ENCODE results near the gene LRRC71. TPM values are rescaled to one million over a fixed set of nuclear protein-coding genes. Genes with fewer than 3 reads are reported as not detected.
A peak's percentile ranks its signal among the peaks of the same experiment; 100 is the strongest.

LRRC71 gene
- total RNA-seq, 3 donors from 2014 or later = not detected

- Histone ChIP-seq H3K27me3 (no peaks in the 10 kb centered on the region), H3K4me1 (no peaks in the 10 kb centered on the region), H3K27ac (no peak overlapping the region), H3K4me3 (no peak overlapping the region), H3K36me3 (peaks cover 21% of the 10 kb centered on the region), H3K9me3 (no peaks in the 10 kb centered on the region)
- intact Hi-C loops (cut with DNase I; ENCODE audit: low total_unique reads) = no loop called here
- DNase-seq (ENCODE audit: low spot score in 2 of 2) = no peak
- TF ChIP-seq, protein P1, sequence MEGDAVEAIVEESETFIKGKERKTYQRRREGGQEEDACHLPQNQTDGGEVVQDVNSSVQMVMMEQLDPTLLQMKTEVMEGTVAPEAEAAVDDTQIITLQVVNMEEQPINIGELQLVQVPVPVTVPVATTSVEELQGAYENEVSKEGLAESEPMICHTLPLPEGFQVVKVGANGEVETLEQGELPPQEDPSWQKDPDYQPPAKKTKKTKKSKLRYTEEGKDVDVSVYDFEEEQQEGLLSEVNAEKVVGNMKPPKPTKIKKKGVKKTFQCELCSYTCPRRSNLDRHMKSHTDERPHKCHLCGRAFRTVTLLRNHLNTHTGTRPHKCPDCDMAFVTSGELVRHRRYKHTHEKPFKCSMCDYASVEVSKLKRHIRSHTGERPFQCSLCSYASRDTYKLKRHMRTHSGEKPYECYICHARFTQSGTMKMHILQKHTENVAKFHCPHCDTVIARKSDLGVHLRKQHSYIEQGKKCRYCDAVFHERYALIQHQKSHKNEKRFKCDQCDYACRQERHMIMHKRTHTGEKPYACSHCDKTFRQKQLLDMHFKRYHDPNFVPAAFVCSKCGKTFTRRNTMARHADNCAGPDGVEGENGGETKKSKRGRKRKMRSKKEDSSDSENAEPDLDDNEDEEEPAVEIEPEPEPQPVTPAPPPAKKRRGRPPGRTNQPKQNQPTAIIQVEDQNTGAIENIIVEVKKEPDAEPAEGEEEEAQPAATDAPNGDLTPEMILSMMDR (IDR thresholded peaks at IDR 0.05) = no peak
- TF ChIP-seq POLR2AphosphoS5 (IDR thresholded peaks at IDR 0.05) = no peak
- TF ChIP-seq POLR2A (IDR thresholded peaks at IDR 0.05) = no peak
Measured at GRCh38 chr1:156959414-156959813, 39.0 kb downstream of the LRRC71 start.

- no peaks in the 10 kb centered on the region for H3K27me3 ChIP-seq
- TF ChIP-seq POLR2AphosphoS5 (IDR thresholded peaks at IDR 0.05) (no peak), POLR2A (IDR thresholded peaks at IDR 0.05) (no peak)
- TF ChIP-seq, protein P1 (IDR thresholded peaks at IDR 0.05) = no peak
- H3K9me3 ChIP-seq = no peaks in the 10 kb centered on the region
- no peak for DNase-seq (ENCODE audit: low spot score in 2 of 2)
- no peak overlapping the region for H3K27ac ChIP-seq
- H3K4me3 ChIP-seq = no peak overlapping the region
- H3K36me3 ChIP-seq = peaks cover 21% of the 10 kb centered on the region
- no peaks in the 10 kb centered on the region for H3K4me1 ChIP-seq
- intact Hi-C loops (cut with DNase I; ENCODE audit: low total_unique reads) = loop anchor here (2.0 kb wide), 1 partner anchor 69 kb away; no protein-coding TSS in a partner anchor
Measured at GRCh38 chr1:156959925-156960324, 39.5 kb downstream of the LRRC71 start.

DNA sequence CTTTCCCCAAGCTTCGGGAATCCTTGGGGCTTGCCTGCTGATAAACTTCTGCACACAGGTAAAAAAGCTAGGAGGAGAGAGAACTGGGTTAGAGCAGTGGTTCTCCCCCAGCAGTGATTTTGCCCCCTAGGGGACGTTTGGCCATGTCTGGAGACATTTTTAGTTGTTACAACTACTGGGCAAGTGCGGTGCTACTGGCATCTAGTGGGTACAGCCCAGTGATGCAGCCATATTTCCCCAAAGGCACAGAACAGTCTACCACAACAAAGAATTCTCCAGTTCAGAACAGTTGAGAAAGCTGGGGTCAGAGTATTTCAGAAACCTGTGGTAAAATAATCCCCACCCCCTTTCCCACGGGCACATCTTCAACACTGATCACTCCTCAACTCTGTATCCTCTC lies 41.3 kb downstream of the LRRC71 start:
- TF ChIP-seq, protein P1 (IDR thresholded peaks at IDR 0.05) = no peak
- TF ChIP-seq POLR2AphosphoS5 (IDR thresholded peaks at IDR 0.05) (no peak), POLR2A (IDR thresholded peaks at IDR 0.05) (no peak)
- Histone ChIP-seq H3K36me3 (peaks cover 8% of the 10 kb centered on the region), H3K9me3 (no peaks in the 10 kb centered on the region), H3K27me3 (no peaks in the 10 kb centered on the region), H3K4me1 (no peaks in the 10 kb centered on the region), H3K27ac (no peak overlapping the region), H3K4me3 (no peak overlapping the region)
- intact Hi-C loops (cut with DNase I; ENCODE audit: low total_unique reads) = loop anchor here (2.0 kb wide), 1 partner anchor 67 kb away; no protein-coding TSS in a partner anchor
- no peak for DNase-seq (ENCODE audit: low spot score in 2 of 2)

DNA sequence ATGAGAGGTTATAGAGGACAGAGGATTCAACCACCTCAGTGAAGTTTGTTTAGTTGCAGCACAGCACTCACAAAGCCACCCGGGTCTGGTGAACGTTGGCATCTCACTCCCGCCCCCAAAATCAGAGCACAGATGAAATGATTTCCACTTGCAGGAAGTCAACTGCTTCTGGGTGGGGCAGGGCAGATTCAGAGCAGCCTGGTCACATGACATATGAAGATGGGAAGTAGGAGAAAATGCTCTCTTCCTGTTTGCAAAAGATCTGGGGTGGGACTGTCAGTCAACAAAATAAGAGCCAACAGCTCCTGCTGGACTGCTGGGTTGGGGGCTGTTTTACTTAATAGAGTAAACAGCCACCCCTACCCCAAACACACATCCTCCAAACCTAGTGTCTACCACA lies 43.2 kb downstream of the LRRC71 start:
- no peak for DNase-seq (ENCODE audit: low spot score in 2 of 2)
- H3K27ac ChIP-seq = no peak overlapping the region
- H3K36me3 ChIP-seq = peaks cover 5% of the 10 kb centered on the region
- H3K27me3 ChIP-seq = no peaks in the 10 kb centered on the region
- TF ChIP-seq POLR2A (IDR thresholded peaks at IDR 0.05) (no peak), POLR2AphosphoS5 (IDR thresholded peaks at IDR 0.05) (no peak)
- TF ChIP-seq, protein P1 (IDR thresholded peaks at IDR 0.05) = no peak
- H3K4me1 ChIP-seq = no peaks in the 10 kb centered on the region
- peak overlapping the region in 1 of 3 donors; percentile 15 for H3K4me3 ChIP-seq
- intact Hi-C loops (cut with DNase I; ENCODE audit: low total_unique reads) = no loop called here
- H3K9me3 ChIP-seq = no peaks in the 10 kb centered on the region

DNA sequence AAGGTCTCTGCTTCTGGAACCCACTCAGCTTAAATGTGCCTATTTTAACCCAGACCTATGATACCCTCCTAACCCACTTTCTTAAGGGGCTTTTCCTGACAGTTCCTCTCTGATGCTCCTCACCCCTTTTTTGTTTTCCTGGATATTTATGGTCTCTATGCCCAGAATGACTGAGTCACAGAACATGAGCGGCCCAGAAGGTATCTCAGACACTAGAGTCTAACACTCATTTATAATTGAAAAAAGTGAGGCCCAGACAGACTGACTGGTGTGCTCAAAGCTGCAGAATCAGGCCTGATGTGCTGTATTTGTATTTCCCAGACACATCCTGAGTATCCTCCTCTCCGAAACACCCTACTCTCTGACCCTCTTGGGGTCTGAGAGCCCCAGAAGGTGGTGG lies 44.0 kb downstream of the LRRC71 start:
- no peak overlapping the region for H3K4me3 ChIP-seq
- peaks cover 4% of the 10 kb centered on the region for H3K36me3 ChIP-seq
- no peak overlapping the region for H3K27ac ChIP-seq
- H3K4me1 ChIP-seq = no peaks in the 10 kb centered on the region
- no peaks in the 10 kb centered on the region for H3K9me3 ChIP-seq
- intact Hi-C loops (cut with DNase I; ENCODE audit: low total_unique reads) = no loop called here
- H3K27me3 ChIP-seq = no peaks in the 10 kb centered on the region
- DNase-seq (ENCODE audit: low spot score in 2 of 2) = no peak
- no peak for TF ChIP-seq POLR2AphosphoS5 (IDR thresholded peaks at IDR 0.05)
- TF ChIP-seq POLR2A (IDR thresholded peaks at IDR 0.05) = no peak
- TF ChIP-seq, protein P1 (IDR thresholded peaks at IDR 0.05) = no peak

Data from breast epithelium (tissue), 4 donors.